GM21423 (cell line): ENCODE data around the gene ZBTB22.
"Not testable (repeated sequence)": the region's sequence is repeated elsewhere in the genome, so short reads cannot be mapped to it uniquely, and the experiment has no call there.

Experiments used
- ATAC-seq: cut with Tn5 transposase; IDR thresholded peaks from one replicate; pipeline ENCODE4 v1.9.1; 2021; ENCODE audit warnings: mild to moderate bottlenecking, moderate library complexity; ENCODE audit not compliant: unreplicated experiment

ZBTB22 gene, protein sequence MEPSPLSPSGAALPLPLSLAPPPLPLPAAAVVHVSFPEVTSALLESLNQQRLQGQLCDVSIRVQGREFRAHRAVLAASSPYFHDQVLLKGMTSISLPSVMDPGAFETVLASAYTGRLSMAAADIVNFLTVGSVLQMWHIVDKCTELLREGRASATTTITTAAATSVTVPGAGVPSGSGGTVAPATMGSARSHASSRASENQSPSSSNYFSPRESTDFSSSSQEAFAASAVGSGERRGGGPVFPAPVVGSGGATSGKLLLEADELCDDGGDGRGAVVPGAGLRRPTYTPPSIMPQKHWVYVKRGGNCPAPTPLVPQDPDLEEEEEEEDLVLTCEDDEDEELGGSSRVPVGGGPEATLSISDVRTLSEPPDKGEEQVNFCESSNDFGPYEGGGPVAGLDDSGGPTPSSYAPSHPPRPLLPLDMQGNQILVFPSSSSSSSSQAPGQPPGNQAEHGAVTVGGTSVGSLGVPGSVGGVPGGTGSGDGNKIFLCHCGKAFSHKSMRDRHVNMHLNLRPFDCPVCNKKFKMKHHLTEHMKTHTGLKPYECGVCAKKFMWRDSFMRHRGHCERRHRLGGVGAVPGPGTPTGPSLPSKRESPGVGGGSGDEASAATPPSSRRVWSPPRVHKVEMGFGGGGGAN

GRCh38 chr6:33317669-33318425 is at the start of gene ZBTB22:
ZBTB22 (minus strand) TSS chr6:33317744; CDS start chr6:33316916, 828 bp downstream.
- peak; percentile 45 for ATAC-seq

DNA sequence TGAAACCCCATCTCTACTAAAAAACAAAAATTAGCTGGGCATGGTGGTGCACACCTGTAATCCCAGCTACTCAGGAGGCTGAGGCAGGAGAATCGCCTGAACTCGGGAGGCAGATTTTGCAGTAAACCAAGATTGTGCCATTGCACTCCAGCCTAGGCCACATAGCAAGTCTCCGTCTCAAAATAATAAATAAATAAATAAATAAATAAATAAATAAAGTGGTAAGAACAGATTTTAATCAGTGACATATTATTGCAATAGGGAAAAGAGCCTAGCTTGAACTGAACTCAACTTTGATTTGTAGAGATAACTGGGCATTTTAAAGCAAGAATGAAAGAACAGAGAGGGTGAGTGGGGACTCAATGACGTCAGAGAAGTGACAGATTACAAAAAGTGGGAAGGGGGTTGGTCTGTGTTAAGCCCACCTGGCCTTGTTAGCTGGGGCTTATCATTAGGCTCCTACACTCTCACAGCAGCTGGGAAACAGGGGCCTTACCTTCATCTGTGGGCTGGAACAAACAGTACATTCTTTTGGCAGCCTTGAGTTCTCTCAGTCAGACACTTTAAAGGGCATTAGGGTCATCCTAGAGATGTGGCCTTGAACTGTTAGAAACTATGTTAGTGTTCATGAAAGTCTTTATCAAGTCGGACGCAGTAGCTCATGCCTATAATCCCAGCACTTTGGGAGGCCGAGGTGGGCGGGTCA is 49.6 kb upstream of the ZBTB22 start:
- no peak for ATAC-seq

DNA sequence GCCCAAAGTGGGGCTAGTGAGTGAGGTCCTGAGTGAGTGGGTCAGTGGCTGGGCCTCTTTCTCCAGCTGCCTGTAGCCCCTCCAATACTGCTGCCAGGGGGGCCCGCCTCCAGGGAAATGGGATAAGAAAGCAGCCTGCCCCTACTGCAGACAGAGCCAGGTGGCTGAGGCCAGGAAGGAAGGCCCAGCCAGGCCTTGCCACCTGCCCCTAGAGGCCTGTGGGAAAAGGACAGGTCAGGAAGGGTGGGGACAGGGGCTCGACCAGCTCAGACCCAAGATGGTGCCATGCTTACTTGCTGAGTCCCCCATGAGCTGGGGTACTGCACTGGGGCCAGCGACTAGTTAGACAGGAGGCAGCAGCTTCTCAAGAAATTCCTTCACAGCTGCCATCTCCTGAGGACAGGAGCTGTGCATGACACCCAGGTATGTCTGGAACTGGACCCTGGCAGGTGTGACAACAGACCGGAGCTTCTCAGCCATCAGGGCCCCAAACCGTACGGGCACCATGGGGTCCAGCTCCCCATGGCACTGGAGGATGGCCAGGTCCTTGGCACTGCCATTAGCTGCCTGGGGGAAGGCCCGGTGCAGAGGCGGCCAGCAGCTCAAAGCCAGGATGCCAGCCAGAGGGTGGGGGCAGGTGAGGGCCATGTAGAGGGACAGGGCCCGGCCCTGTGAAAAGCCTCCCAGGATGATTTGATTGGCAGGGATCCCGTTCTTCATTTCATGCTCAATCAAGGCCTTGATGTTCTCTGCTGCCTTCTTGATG is 47.8 kb upstream of the ZBTB22 start:
- ATAC-seq = not testable (repeated sequence)

- not testable (repeated sequence) for ATAC-seq
Measured at GRCh38 chr6:33364475-33365205, 47.1 kb upstream of the ZBTB22 start.

DNA sequence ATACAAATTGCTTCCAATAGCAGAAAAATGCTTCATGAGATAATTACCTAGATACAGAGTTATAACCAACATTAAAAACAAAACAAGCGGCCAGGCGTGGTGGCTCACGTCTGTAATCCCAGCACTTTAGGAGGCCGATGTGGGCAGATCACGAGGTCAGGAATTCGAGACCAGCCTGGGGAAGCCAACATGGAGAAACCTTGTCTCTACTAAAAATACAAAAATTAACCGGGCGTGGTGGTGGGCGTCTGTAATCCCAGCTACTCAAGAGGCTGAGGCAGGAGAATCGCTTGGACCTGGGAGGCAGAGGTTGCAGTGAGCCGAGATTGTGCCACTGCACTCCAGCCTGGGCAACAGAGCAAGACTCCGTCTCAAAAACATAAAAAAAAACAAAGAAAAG is 45.9 kb upstream of the ZBTB22 start:
- not testable (repeated sequence) for ATAC-seq

GRCh38 chr6:33359331-33359730 is 41.8 kb upstream of the ZBTB22 start:
- no peak for ATAC-seq

GRCh38 chr6:33357160-33357871 is 39.8 kb upstream of the ZBTB22 start:
- ATAC-seq = not testable (repeated sequence)

- no peak for ATAC-seq
Measured at GRCh38 chr6:33356295-33356694, 38.8 kb upstream of the ZBTB22 start.

- not testable (repeated sequence) for ATAC-seq
Measured at GRCh38 chr6:33355860-33356259, 38.3 kb upstream of the ZBTB22 start.

DNA sequence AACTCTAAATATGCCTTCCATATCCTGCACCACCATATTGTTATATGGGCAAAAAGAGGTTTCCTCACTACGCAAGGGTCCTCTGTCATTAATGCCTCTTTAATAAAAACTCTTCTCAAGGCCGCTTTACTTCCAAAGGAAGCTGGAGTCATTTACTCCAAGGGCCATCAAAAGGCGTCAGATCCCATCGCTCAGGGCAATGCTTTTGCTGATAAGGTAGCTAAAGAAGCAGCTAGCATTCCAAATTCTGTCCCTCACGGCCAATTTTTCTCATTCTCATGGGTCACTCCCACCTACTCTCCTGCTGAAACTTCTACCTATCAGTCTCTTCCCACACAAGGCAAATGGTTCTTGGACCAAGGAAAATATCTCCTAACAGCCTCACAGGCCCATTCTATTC is 30.3 kb upstream of the ZBTB22 start:
- no peak for ATAC-seq

DNA sequence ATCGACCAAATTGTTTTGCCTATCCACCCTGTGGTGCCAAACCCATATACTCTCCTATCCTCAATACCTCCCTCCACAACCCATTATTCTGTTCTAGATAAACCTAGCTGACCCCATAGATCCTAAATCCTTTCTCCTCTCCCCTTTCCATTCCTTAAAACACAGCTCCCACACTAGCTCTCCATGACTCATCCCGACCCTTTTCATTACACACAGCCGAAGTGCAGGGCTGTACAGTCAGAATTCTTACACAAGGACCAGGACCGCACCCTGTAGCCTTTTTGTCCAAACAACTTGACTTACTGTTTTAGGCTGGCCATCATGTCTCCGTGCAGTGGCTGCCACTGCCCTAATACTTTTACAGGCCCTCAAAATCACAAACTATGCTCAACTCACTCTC is 29.4 kb upstream of the ZBTB22 start:
- ATAC-seq = not testable (repeated sequence)

DNA sequence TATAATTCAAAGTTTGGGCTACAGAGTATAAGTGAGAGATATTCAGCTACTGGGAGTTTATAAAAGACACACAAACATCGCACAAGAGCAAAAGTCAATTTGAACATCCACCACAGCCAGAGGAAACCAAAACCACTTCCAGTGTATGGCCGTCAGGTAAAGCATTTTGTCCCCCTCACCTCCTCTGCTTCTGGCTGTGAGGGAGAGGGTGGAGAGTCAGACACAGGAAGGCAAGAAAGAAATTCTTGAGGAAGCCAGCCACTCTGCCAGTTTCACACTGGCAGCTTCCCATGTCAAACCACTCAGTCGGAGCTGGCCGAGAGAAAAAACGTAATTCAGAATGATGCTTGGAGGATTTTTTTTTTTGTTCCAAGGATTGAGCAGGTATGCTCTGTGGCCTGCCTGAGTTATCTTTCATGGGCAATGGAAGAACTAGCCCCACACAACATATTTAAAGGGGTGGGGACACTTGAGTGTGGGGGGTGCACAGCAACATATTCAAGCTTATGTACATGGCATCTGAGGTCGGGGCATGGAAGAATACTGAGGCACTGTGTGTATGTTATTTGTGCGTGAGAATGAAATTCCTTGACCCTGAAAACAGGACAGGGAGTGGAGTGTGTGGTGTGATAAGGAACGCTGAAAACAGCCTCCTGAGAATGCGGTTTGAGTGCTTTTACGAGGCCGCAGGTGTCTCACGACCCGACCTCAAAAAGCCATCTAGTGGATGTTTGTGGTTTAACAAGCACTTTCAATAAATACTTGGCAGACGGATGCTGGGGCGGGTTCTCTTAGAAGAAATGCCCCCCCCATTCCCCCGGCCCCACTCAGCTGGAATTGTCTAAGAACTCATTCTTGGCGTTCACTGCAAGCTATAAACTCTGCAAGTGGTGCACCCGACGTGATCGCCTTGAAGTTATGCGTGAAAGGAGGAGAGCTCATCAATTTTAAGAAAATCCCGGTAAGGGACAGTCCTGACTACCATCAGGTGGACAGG is 27.5 kb upstream of the ZBTB22 start:
- ATAC-seq = no peak

GRCh38 chr6:33343953-33344611 is 26.5 kb upstream of the ZBTB22 start:
- ATAC-seq = peak; percentile 55

GRCh38 chr6:33343606-33343952 is 26.0 kb upstream of the ZBTB22 start:
- ATAC-seq = not testable (repeated sequence)

DNA sequence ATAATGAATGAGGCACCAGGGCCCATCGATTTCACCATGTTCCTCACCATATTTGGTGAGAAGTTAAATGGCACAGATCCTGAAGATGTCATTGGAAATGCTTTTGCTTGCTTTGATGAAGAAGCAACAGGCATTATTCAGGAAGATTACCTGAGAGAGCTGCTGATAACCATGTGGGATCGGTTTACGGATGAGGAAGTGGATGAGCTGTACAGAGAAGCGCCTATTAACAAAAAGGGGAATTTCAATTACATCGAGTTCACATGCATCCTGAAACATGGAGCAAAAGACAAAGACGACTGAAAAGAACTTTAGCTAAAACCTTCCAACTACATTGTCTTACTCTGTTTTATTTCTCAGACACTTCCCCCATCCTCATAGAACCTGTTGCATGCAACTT is 21.6 kb upstream of the ZBTB22 start:
- ATAC-seq = no peak

DNA sequence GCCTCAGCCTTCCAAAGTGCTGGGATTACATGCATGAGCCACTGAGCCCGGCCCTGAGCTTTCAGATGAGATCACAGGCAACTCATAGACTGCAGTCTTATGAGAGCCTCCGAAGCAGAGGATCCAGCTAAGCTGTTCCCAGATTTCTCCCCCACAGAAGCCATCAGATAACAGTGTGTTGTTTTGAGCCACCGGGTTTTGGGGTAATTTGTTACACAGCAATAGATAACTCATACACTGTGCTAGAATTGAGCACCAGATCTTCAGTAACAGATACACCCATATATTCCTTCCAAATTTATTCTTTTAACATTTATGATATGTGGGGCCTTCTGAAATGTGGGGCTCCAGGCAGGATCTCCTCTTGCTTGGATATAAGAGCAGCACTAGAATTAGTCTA is 19.0 kb upstream of the ZBTB22 start:
- ATAC-seq = no peak

DNA sequence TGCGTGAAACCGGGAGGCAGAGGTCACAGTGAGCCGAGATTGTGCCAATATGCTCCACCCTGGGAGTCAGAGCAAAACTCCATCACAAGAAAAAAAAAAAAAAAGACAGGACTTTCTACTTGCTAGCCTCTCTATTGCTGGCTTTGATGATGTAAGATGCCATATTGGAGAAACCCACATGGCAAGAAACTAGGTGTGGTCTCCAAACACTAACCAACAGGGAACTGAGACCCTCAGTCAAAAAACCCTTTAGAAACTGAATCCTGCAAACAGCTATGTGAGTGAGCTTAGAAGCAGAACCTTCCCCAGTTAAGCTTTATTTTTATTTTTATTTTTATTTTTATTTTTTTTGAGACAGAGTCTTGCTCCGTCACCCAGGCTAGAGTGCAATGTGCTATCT is 18.4 kb upstream of the ZBTB22 start:
- ATAC-seq = no peak
